Mesothelial cell of epicardium (in vitro differentiated cells): Measurements from ENCODE around the gene ATP6V0A1. TPM values are rescaled to one million over a fixed set of nuclear protein-coding genes. Genes with fewer than 3 reads are reported as not detected.
A peak's percentile ranks its signal among the peaks of the same experiment; 100 is the strongest.

ENCODE experiments used
- DNase-seq, 2 experiments: peaks; one replicate each; pipeline ENCODE4 v3.0.0; 2021; ENCODE audit warnings: low spot score in 2 of 2; ENCODE audit not compliant: unreplicated experiment in 2 of 2
- H3K27ac Mint-ChIP-seq: 2 replicates; pipeline ENCODE4 v1.8.0; 2021; ENCODE audit warnings: mixed read lengths
- H3K27me3 Mint-ChIP-seq: 2 replicates; pipeline ENCODE4 v1.8.0; 2021; ENCODE audit warnings: low read depth, mixed read lengths
- H3K36me3 Mint-ChIP-seq: 2 replicates; pipeline ENCODE4 v1.8.0; 2021; ENCODE audit warnings: mixed read lengths
- H3K4me1 Mint-ChIP-seq: 2 replicates; pipeline ENCODE4 v1.8.0; 2021; ENCODE audit warnings: mixed read lengths
- H3K4me3 Mint-ChIP-seq: 2 replicates; pipeline ENCODE4 v1.8.0; 2021; ENCODE audit warnings: mild to moderate bottlenecking, moderate library complexity, mixed read lengths
- H3K9me3 Mint-ChIP-seq: 2 replicates; pipeline ENCODE4 v1.8.0; 2021; ENCODE audit warnings: mixed read lengths
- CTCF ChIP-seq: fragments of 200-600 bp; sonication (generic); IDR thresholded peaks from one replicate; pipeline ENCODE4 v1.5.0; 2021; ENCODE audit warnings: antibody characterized with exemption; ENCODE audit not compliant: unreplicated experiment
- total RNA-seq: library from RNA; stranded (reverse); gene quantifications from 3 replicates; pipeline ENCODE4 v1.2.1, GENCODE V29; 2021

Gene ATP6V0A1
- total RNA-seq = 60.4 to 65.6 TPM (median 65.6 TPM) in 3 replicates

DNA sequence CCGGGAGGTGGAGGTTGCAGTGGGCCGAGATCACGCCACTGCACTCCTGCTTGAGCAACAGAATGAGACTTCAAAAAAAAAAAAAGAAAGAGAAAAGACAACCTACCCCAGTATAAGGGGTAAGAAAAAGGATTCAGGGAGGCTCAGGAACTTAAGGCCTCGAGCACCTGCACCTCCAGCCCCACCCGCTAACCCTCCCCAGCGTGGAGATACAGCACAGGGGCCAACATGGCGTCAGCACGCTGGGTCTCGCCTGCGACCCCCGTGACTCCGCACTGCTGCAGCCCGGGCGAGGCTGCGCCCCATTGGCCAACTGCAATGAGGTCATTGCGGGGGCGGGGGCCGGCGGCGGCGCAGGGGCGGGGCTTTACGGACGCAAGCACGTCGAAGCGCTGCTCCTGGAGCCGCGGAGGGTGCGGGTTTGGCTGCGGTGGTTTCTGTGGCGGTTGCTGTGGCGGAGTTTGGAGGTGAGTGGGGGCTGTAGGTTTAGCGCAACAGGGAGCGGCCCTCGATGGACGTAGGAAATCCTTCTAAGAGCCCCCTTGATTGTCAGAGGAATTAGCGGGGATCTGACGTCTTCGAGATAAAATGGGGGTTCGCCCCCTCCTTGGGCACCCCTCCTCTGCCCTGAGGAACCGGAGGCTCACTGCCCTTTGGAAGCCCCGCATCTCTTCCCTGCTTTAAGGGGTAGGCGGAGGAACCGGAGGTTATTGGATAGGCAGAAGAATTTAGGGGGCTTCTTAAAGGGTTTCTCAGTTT lies at the start of gene ATP6V0A1:
ATP6V0A1 (plus strand) TSS at position 382 of the 759 bp plus-strand sequence. CDS start 2,017 bp downstream, outside the sequence.
- TF ChIP-seq CTCF = no peak
- peaks cover 3% of the 10 kb centered on the region for H3K36me3 Mint-ChIP-seq

GRCh38 chr17:42409523-42410318 lies 49.0 kb upstream of the ATP6V0A1 start:
- Mint-ChIP-seq H3K4me3 (no peak overlapping the region), H3K9me3 (no peaks in the 10 kb centered on the region), H3K36me3 (peaks cover 6% of the 10 kb centered on the region), H3K4me1 (peaks cover 21% of the 10 kb centered on the region), H3K27me3 (no peaks in the 10 kb centered on the region), H3K27ac (peak overlapping the region; percentile 18)
- no peak for TF ChIP-seq CTCF
- no peak for DNase-seq

More for the DNA sequence above, at the start of gene ATP6V0A1:
- H3K9me3 Mint-ChIP-seq = no peaks in the 10 kb centered on the region
- peaks cover 37% of the 10 kb centered on the region for H3K4me1 Mint-ChIP-seq
- peak within 1 kb of the TSS; percentile 89 for H3K4me3 Mint-ChIP-seq
- DNase-seq = peak; percentile 75 to 87
- H3K27me3 Mint-ChIP-seq = no peaks in the 10 kb centered on the region
- peak within 1 kb of the TSS; percentile 97 for H3K27ac Mint-ChIP-seq

GRCh38 chr17:42410319-42410685 lies 48.4 kb upstream of the ATP6V0A1 start:
- no peak overlapping the region for H3K4me3 Mint-ChIP-seq

DNA sequence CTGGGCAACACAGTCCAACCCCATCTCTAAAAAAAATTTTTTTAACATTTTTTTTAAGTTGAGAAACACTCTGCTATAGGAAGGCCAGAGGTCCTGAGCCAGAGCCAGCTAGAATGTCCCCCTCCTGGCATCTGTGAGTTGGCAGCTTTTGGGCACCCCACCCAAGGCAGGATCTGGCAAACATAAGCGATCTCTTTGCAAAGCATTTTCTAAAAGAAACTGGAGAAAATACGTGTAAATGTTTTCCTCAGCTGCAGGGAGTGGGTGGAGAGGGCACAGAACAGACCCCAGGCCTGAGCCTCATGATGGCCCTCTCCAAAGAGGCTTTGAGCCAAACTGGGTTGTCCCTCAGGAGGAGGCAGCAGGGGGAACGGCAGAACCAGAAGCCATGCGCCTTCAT lies 47.3 kb upstream of the ATP6V0A1 start:
- no peak for TF ChIP-seq CTCF
- Mint-ChIP-seq H3K4me3 (no peak overlapping the region), H3K36me3 (no peaks in the 10 kb centered on the region), H3K27me3 (no peaks in the 10 kb centered on the region), H3K27ac (no peak overlapping the region), H3K9me3 (no peaks in the 10 kb centered on the region), H3K4me1 (peaks cover 18% of the 10 kb centered on the region)
- no peak for DNase-seq

More at GRCh38 chr17:42410319-42410685, 48.4 kb upstream of the ATP6V0A1 start:
- Mint-ChIP-seq H3K9me3 (no peaks in the 10 kb centered on the region), H3K36me3 (peaks cover 2% of the 10 kb centered on the region), H3K27ac (peak overlapping the region; percentile 18), H3K4me1 (peaks cover 21% of the 10 kb centered on the region), H3K27me3 (no peaks in the 10 kb centered on the region)
- no peak for TF ChIP-seq CTCF
- DNase-seq = no peak

GRCh38 chr17:42411905-42412679 lies 46.6 kb upstream of the ATP6V0A1 start:
- Mint-ChIP-seq H3K36me3 (no peaks in the 10 kb centered on the region), H3K9me3 (no peaks in the 10 kb centered on the region), H3K27me3 (no peaks in the 10 kb centered on the region), H3K27ac (no peak overlapping the region), H3K4me1 (peaks cover 13% of the 10 kb centered on the region), H3K4me3 (no peak overlapping the region)
- TF ChIP-seq CTCF = no peak
- no peak for DNase-seq
